ENCODE data around the gene CAMTA1.

DNA sequence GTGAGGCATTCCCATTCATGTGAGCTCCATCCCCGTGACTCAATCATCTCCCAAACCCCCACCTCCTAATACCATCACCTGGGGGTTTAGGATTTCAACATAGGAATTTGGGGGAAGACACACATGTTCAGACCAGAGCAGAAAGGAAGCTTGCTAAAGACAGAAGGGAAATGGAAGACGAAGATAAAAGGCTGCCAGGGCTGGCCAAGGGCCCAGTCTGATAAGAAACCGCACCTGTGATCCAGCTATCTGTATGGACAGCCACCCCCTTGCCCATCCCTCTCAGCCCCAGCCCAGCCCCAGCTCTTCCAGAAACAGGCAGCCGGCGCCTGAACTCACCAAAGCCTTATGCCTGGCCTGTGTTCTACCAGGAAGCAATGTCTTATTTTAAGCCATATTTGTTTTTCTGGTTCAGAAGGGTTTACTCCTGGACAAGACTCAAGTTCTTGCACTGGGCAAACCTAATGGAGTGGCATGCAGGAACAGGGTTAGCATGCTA is 787.4 kb downstream of the CAMTA1 start:
- TF ChIP-seq, protein P1, sequence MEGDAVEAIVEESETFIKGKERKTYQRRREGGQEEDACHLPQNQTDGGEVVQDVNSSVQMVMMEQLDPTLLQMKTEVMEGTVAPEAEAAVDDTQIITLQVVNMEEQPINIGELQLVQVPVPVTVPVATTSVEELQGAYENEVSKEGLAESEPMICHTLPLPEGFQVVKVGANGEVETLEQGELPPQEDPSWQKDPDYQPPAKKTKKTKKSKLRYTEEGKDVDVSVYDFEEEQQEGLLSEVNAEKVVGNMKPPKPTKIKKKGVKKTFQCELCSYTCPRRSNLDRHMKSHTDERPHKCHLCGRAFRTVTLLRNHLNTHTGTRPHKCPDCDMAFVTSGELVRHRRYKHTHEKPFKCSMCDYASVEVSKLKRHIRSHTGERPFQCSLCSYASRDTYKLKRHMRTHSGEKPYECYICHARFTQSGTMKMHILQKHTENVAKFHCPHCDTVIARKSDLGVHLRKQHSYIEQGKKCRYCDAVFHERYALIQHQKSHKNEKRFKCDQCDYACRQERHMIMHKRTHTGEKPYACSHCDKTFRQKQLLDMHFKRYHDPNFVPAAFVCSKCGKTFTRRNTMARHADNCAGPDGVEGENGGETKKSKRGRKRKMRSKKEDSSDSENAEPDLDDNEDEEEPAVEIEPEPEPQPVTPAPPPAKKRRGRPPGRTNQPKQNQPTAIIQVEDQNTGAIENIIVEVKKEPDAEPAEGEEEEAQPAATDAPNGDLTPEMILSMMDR (IDR thresholded peaks at IDR 0.05; ENCODE audit: poor library complexity, severe bottlenecking) = no peak
- TF ChIP-seq EZH2 (IDR thresholded peaks at IDR 0.05; ENCODE audit: borderline replicate concordance, insufficient read depth, low read length, poor library complexity, severe bottlenecking) (no peak), TAF1 (IDR thresholded peaks at IDR 0.05; ENCODE audit: low read depth) (no peak), POLR2AphosphoS5 (IDR thresholded peaks at IDR 0.05) (no peak), RAD21 (conservative IDR thresholded peaks at IDR 0.05) (no peak), EP300 (conservative IDR thresholded peaks at IDR 0.05; ENCODE audit: poor library complexity, severe bottlenecking) (no peak), MXI1 (conservative IDR thresholded peaks at IDR 0.05; ENCODE audit: poor library complexity, severe bottlenecking) (no peak)

Data from neural cell (in vitro differentiated cells).